HL-60 (cell line): ENCODE data around the gene MAGOHB.
A peak's percentile ranks its signal among the peaks of the same experiment; 100 is the strongest.

Source experiments
- DNase-seq, 2 experiments: peaks; one replicate each; pipeline ENCODE4 v3.0.0-alpha.2; 2010 to 2020; ENCODE audit warnings: low read depth in 1 of 2, low spot score in 1 of 2
- H3K27ac ChIP-seq: fragments of 250-450 bp; sonication (Bioruptor Pico); replicated peaks from 2 replicates; pipeline ENCODE4 v1.5.1; 2020; ENCODE audit warnings: mild to moderate bottlenecking, moderate library complexity
- H3K27me3 ChIP-seq: fragments of 250-450 bp; sonication (Bioruptor Pico); 2 replicates; pipeline ENCODE4 v1.5.1; 2021; ENCODE audit warnings: mild to moderate bottlenecking, moderate library complexity; ENCODE audit not compliant: insufficient read depth, poor library complexity, severe bottlenecking
- H3K4me3 ChIP-seq: replicated peaks from 2 replicates; pipeline ENCODE4 v1.5.1; 2011; ENCODE audit warnings: mild to moderate bottlenecking, control low read depth, low read length; ENCODE audit not compliant: insufficient read depth
- CTCF ChIP-seq: IDR thresholded peaks from one replicate; pipeline ENCODE4 v1.5.1; 2011; ENCODE audit warnings: low read length, control low read depth, inconsistent platforms; ENCODE audit not compliant: insufficient read depth
- GABPA ChIP-seq: IDR thresholded peaks from 2 replicates; pipeline ENCODE4 v1.6.1; 2012; ENCODE audit warnings: low read depth
- POLR2AphosphoS5 ChIP-seq: IDR thresholded peaks from 2 replicates; pipeline ENCODE4 v1.6.1; 2012; ENCODE audit warnings: low read depth
- REST ChIP-seq: IDR thresholded peaks from 2 replicates; pipeline ENCODE4 v1.6.1; 2012; ENCODE audit warnings: low read depth; ENCODE audit not compliant: insufficient replicate concordance
- SPI1 ChIP-seq: IDR thresholded peaks from 2 replicates; pipeline ENCODE4 v1.6.1; 2012; ENCODE audit warnings: low read depth, mild to moderate bottlenecking, borderline replicate concordance

The MAGOHB gene

GRCh38 chr12:10563002-10563401 lies 50.4 kb downstream of the MAGOHB start:
- Histone ChIP-seq H3K27me3 (no peaks in the 10 kb centered on the region), H3K4me3 (no peak overlapping the region), H3K27ac (no peak overlapping the region)
- TF ChIP-seq POLR2AphosphoS5: no peak
- no peak for TF ChIP-seq CTCF
- no peak for TF ChIP-seq SPI1
- DNase-seq: no peak

- TF ChIP-seq GABPA (no peak), CTCF (no peak), SPI1 (no peak), REST (no peak), POLR2AphosphoS5 (no peak)
- H3K4me3 ChIP-seq: no peak overlapping the region
- no peak overlapping the region for H3K27ac ChIP-seq
- no peaks in the 10 kb centered on the region for H3K27me3 ChIP-seq
- DNase-seq: peak in 1 of 2 experiments; percentile 26
These were observed 51.0 kb downstream of the MAGOHB start for GRCh38 chr12:10562306-10562933.

DNA sequence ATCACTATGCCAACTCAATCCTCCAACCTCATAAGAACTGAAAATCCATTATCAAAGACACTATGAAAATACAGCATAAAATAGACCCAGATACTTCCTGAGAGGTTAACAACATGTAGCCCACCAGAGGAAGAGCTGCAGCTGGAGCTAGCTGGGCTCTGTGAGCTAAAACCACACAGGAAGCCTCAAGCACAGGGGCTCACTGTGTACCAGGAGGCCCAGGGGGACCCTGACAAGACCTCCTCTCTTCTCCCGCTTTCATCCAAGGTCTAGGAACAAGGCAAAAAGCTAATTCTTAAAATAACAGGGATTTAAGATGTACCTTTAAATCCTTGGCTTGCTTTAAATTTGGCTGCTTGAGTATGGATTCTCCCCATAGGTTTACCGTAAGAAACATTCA lies 54.2 kb downstream of the MAGOHB start:
- DNase-seq: no peak
- no peak overlapping the region for H3K27ac ChIP-seq
- H3K4me3 ChIP-seq: no peak overlapping the region
- TF ChIP-seq REST: no peak
- no peak for TF ChIP-seq SPI1
- TF ChIP-seq POLR2AphosphoS5: no peak
- TF ChIP-seq GABPA: no peak
- TF ChIP-seq CTCF: no peak
- H3K27me3 ChIP-seq: no peaks in the 10 kb centered on the region

DNA sequence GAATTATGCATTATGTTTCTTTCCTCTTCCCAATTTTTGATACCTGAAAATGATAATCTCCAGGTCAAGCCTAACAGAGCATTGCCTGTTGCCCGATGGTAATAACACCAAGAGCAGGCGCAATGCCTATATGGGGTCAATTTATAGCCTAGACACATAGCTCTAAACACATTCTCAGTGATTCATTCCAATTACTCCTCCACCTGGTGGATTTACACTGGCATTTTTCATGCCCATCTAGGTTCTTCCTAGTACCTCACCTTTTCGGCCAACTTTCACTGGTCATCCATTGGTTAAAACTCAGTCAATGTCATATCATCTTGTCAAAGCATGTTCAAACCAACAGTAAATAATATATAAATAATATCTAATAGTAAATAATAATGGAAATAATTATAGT lies 54.6 kb downstream of the MAGOHB start:
- H3K4me3 ChIP-seq: no peak overlapping the region
- no peak overlapping the region for H3K27ac ChIP-seq
- no peaks in the 10 kb centered on the region for H3K27me3 ChIP-seq
- TF ChIP-seq CTCF (no peak), GABPA (no peak), REST (no peak), SPI1 (no peak), POLR2AphosphoS5 (no peak)
- DNase-seq: no peak
